ENCODE results near the gene DLG2.
"Not testable (repeated sequence)": the region's sequence is repeated elsewhere in the genome, so short reads cannot be mapped to it uniquely, and the experiment has no call there.

Gene DLG2

GRCh38 chr11:84899740-84900139 lies 727.4 kb downstream of the DLG2 start:
- DNase-seq (ENCODE audit: low read depth) = no peak

- no peak for DNase-seq (ENCODE audit: low read depth)
Observed at GRCh38 chr11:84899134-84899533, 728.0 kb downstream of the DLG2 start.

- DNase-seq (ENCODE audit: low read depth) = no peak
Observed at GRCh38 chr11:84894666-84895065, 732.5 kb downstream of the DLG2 start.

- DNase-seq (ENCODE audit: low read depth) = no peak
Observed at GRCh38 chr11:84890676-84891075, 736.5 kb downstream of the DLG2 start.

GRCh38 chr11:84889556-84889955 lies 737.6 kb downstream of the DLG2 start:
- DNase-seq (ENCODE audit: low read depth) = no peak

GRCh38 chr11:84887055-84887629 lies 740.0 kb downstream of the DLG2 start:
- DNase-seq (ENCODE audit: low read depth) = no peak

- DNase-seq (ENCODE audit: low read depth) = no peak
Observed at GRCh38 chr11:84886344-84886743, 740.8 kb downstream of the DLG2 start.

GRCh38 chr11:84884836-84885235 lies 742.3 kb downstream of the DLG2 start:
- no peak for DNase-seq (ENCODE audit: low read depth)

GRCh38 chr11:84882056-84882455 lies 745.1 kb downstream of the DLG2 start:
- no peak for DNase-seq (ENCODE audit: low read depth)

GRCh38 chr11:84871116-84871515 lies 756.0 kb downstream of the DLG2 start:
- no peak for DNase-seq (ENCODE audit: low read depth)

GRCh38 chr11:84870486-84870885 lies 756.7 kb downstream of the DLG2 start:
- no peak for DNase-seq (ENCODE audit: low read depth)

- DNase-seq (ENCODE audit: low read depth) = no peak
Observed at GRCh38 chr11:84866922-84867321, 760.2 kb downstream of the DLG2 start.

GRCh38 chr11:84865791-84866535 lies 761.2 kb downstream of the DLG2 start:
- no peak for DNase-seq (ENCODE audit: low read depth)

- no peak for DNase-seq (ENCODE audit: low read depth)
Observed at GRCh38 chr11:84865257-84865656, 761.9 kb downstream of the DLG2 start.

- DNase-seq (ENCODE audit: low read depth) = no peak
Observed at GRCh38 chr11:84857746-84858145, 769.4 kb downstream of the DLG2 start.

GRCh38 chr11:84855508-84856245 lies 771.5 kb downstream of the DLG2 start:
- no peak for DNase-seq (ENCODE audit: low read depth)

- DNase-seq (ENCODE audit: low read depth) = no peak
Observed at GRCh38 chr11:84854498-84854880, 772.7 kb downstream of the DLG2 start.

GRCh38 chr11:84853841-84854497 lies 773.2 kb downstream of the DLG2 start:
- DNase-seq (ENCODE audit: low read depth) = no peak

- DNase-seq (ENCODE audit: low read depth) = no peak
Observed at GRCh38 chr11:84847842-84848241, 779.3 kb downstream of the DLG2 start.

- DNase-seq (ENCODE audit: low read depth) = not testable (repeated sequence)
Observed at GRCh38 chr11:84840201-84840600, 786.9 kb downstream of the DLG2 start.

- no peak for DNase-seq (ENCODE audit: low read depth)
Observed at GRCh38 chr11:84837402-84838069, 789.6 kb downstream of the DLG2 start.

- no peak for DNase-seq (ENCODE audit: low read depth)
Observed at GRCh38 chr11:84836371-84836770, 790.8 kb downstream of the DLG2 start.

All from activated gamma-delta T cell treated with anti-CD3 and anti-CD28 coated beads, Interleukin-2, amount 50 U/mL, for 16 hours (primary cell).